Fibroblast of lung (primary cell): Measurements from ENCODE around the gene RNPEPL1. TPM values are rescaled to one million over a fixed set of nuclear protein-coding genes. Genes with fewer than 3 reads are reported as not detected.

Experiments
- DNase-seq, 2 donors: peaks; one replicate each; pipeline versions ENCODE4 v3.0.0 to v3.0.0-alpha.2; 2010; ENCODE audit warnings: low read depth in 2 of 2
- H2AFZ ChIP-seq: 2 replicates; pipeline ENCODE4 v1.5.1; 2012; ENCODE audit warnings: low read length, control low read depth, inconsistent platforms
- H3K27ac ChIP-seq: 2 replicates; pipeline ENCODE4 v1.5.1; 2011; ENCODE audit warnings: low read length, control low read depth; ENCODE audit not compliant: insufficient read depth
- H3K27me3 ChIP-seq: 2 replicates; pipeline ENCODE4 v1.5.1; 2011; ENCODE audit warnings: mild to moderate bottlenecking, low read length; ENCODE audit not compliant: control insufficient read depth, insufficient read depth
- H3K36me3 ChIP-seq: 2 replicates; pipeline ENCODE4 v1.5.1; 2011; ENCODE audit warnings: low read length; ENCODE audit not compliant: control insufficient read depth, insufficient read depth
- H3K4me1 ChIP-seq: 2 replicates; pipeline ENCODE4 v1.5.1; 2011; ENCODE audit warnings: low read length; ENCODE audit not compliant: control insufficient read depth, insufficient read depth; ENCODE audit errors: extremely low read depth
- H3K4me2 ChIP-seq: 2 replicates; pipeline ENCODE4 v1.5.1; 2011; ENCODE audit warnings: low read length, control low read depth; ENCODE audit not compliant: insufficient read depth; ENCODE audit errors: extremely low read depth
- H3K4me3 ChIP-seq, 4 experiments: fragments of 200-600 bp in 1 of 4; sonication (generic) in 1 of 4; replicated peaks in 1 of 4; 2 replicates each; pipeline ENCODE4 v1.5.1; 2011 to 2016; ENCODE audit warnings: low read length in 4 of 4, low read depth in 3 of 4, mild to moderate bottlenecking in 3 of 4, control low read depth in 2 of 4, inconsistent platforms in 1 of 4, mixed read lengths in 1 of 4; ENCODE audit not compliant: insufficient read depth in 1 of 4; ENCODE audit errors: control extremely low read depth in 1 of 4
- H3K79me2 ChIP-seq: 2 replicates; pipeline ENCODE4 v1.5.1; 2012; ENCODE audit warnings: mild to moderate bottlenecking, low read length, inconsistent platforms; ENCODE audit not compliant: control insufficient read depth, insufficient read depth
- H3K9ac ChIP-seq: 2 replicates; pipeline ENCODE4 v1.5.1; 2011; ENCODE audit warnings: mild to moderate bottlenecking, low read length, control low read depth; ENCODE audit not compliant: insufficient read depth
- H3K9me3 ChIP-seq: 2 replicates; pipeline ENCODE4 v1.5.1; 2012; ENCODE audit warnings: low read depth, low read length; ENCODE audit not compliant: control insufficient read depth, insufficient read depth
- H4K20me1 ChIP-seq: 2 replicates; pipeline ENCODE4 v1.5.1; 2011; ENCODE audit warnings: low read length; ENCODE audit not compliant: control insufficient read depth, insufficient read depth; ENCODE audit errors: extremely low read depth
- CTCF ChIP-seq, 2 donors: IDR thresholded peaks in 1 of 2; conservative IDR thresholded peaks in 1 of 2; 1 replicate in 1 of 2; 2 replicates in 1 of 2; pipeline ENCODE4 v1.5.1; 2011 to 2012; ENCODE audit warnings: low read length in 2 of 2, control low read depth in 1 of 2, inconsistent platforms in 1 of 2, low read depth in 1 of 2, mild to moderate bottlenecking in 1 of 2
- EZH2 ChIP-seq: IDR thresholded peaks from 2 replicates; pipeline ENCODE4 v1.5.1; 2012; ENCODE audit warnings: low read length, control low read depth, mild to moderate bottlenecking; ENCODE audit errors: missing control alignments
- polyA plus RNA-seq, 2 donors: library from polyadenylated mRNA; depleted of rRNA in 1 of 2; stranded (reverse) in 1 of 2; unstranded in 1 of 2; fragments of >200 nt; gene quantifications; 2 replicates each; pipeline ENCODE4 v1.2.1, GENCODE V29; 2011 to 2012; ENCODE audit warnings: missing spikeins in 1 of 2
- total RNA-seq: library from RNA; depleted of rRNA; stranded (reverse); fragments of >200 nt; gene quantifications from 2 replicates; pipeline ENCODE4 v1.2.1, GENCODE V29; 2014

The RNPEPL1 gene
- total and polyA plus RNA-seq, 2 donors (not counting 1 experiment from before 2014, with no cell fraction given) = 7.9 to 20.6 TPM

- Histone ChIP-seq H3K79me2 (peaks cover 3% of the 10 kb centered on the region), H3K9ac (no peak overlapping the region), H3K27me3 (no peaks in the 10 kb centered on the region), H3K4me3 (no peak overlapping the region), H3K36me3 (peaks cover 14% of the 10 kb centered on the region), H4K20me1 (no peaks in the 10 kb centered on the region), H3K4me2 (no peak overlapping the region), H2AFZ (no peak overlapping the region), H3K9me3 (no peaks in the 10 kb centered on the region), H3K4me1 (no peaks in the 10 kb centered on the region), H3K27ac (no peak overlapping the region)
- DNase-seq = peak in 1 of 2 donors; percentile 19
- TF ChIP-seq EZH2 = no peak
- peak; percentile 13 to 33 for TF ChIP-seq CTCF (conservative IDR thresholded peaks at IDR 0.05 in 1 of 2, IDR thresholded peaks at IDR 0.05 in 1 of 2; ENCODE audit: low read depth in 1 of 2, low read length in 2 of 2)
Observed at GRCh38 chr2:240595381-240596079, 27.2 kb downstream of the RNPEPL1 start.

- H3K9me3 ChIP-seq = no peaks in the 10 kb centered on the region
- no peak overlapping the region for H3K4me3 ChIP-seq
- H3K36me3 ChIP-seq = peaks cover 14% of the 10 kb centered on the region
- no peak overlapping the region for H3K9ac ChIP-seq
- no peaks in the 10 kb centered on the region for H3K4me1 ChIP-seq
- H3K27ac ChIP-seq = no peak overlapping the region
- H3K27me3 ChIP-seq = no peaks in the 10 kb centered on the region
- H2AFZ ChIP-seq = no peak overlapping the region
- H3K79me2 ChIP-seq = peaks cover 3% of the 10 kb centered on the region
- DNase-seq = no peak
- no peaks in the 10 kb centered on the region for H4K20me1 ChIP-seq
- no peak overlapping the region for H3K4me2 ChIP-seq
- TF ChIP-seq EZH2 (no peak), CTCF (conservative IDR thresholded peaks at IDR 0.05 in 1 of 2, IDR thresholded peaks at IDR 0.05 in 1 of 2; ENCODE audit: low read depth in 1 of 2, low read length in 2 of 2) (no peak)
Observed at GRCh38 chr2:240596080-240596460, 27.8 kb downstream of the RNPEPL1 start.

GRCh38 chr2:240596491-240596931 is 28.2 kb downstream of the RNPEPL1 start:
- Histone ChIP-seq H3K36me3 (peaks cover 14% of the 10 kb centered on the region), H3K27ac (no peak overlapping the region), H3K9ac (no peak overlapping the region), H2AFZ (no peak overlapping the region), H4K20me1 (no peaks in the 10 kb centered on the region), H3K79me2 (peaks cover 3% of the 10 kb centered on the region), H3K9me3 (no peaks in the 10 kb centered on the region), H3K4me3 (no peak overlapping the region), H3K27me3 (no peaks in the 10 kb centered on the region), H3K4me2 (no peak overlapping the region), H3K4me1 (no peaks in the 10 kb centered on the region)
- DNase-seq = no peak
- TF ChIP-seq CTCF (conservative IDR thresholded peaks at IDR 0.05 in 1 of 2, IDR thresholded peaks at IDR 0.05 in 1 of 2; ENCODE audit: low read depth in 1 of 2, low read length in 2 of 2) = no peak
- TF ChIP-seq EZH2 = no peak
